HG02678 (cell line): ENCODE data around the gene USP21.

Experiments
- ATAC-seq: cut with Tn5 transposase; IDR thresholded peaks from one replicate; pipeline ENCODE4 v1.9.1; 2021; ENCODE audit warnings: mild to moderate bottlenecking, moderate library complexity; ENCODE audit not compliant: unreplicated experiment

The USP21 gene

DNA sequence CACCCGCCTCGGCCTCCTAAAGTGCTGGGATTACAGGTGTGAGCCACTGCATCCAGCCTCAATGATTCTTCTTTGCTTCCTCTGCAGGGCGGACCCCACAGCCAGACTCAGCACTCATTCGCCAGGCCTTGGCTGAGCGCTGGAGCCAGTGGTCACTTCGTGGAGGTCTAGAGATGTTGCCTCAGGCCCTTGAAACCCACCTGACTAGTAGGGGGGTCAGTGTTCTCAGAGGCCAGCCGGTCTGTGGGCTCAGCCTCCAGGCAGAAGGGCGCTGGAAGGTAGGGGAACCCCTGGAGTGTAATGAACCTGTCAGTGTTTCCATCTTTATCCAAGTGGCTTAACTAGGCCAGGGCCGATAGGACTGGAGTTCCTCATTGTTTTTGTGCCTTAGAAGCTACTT lies 9.6 kb downstream of the USP21 start:
- ATAC-seq, result no peak

DNA sequence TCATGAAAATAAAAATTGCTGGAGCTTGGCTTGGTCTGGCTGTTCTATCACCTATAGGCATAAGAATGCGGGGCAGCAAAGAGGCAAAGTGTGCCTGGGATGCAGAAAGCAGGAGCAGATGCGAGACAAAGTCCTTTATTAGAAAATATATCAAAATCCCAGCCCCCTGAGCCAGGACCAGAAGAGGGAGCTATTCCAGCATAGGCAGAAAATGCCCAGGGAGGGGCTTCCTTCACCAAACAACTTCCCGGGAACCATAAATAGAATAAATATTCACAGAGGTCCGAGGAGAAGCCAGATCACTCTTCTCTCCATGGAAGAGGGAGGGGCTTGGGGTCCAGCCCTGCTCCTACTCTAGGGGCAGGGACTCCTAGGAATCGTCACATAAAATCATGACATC lies 11.9 kb downstream of the USP21 start:
- ATAC-seq, result no peak

DNA sequence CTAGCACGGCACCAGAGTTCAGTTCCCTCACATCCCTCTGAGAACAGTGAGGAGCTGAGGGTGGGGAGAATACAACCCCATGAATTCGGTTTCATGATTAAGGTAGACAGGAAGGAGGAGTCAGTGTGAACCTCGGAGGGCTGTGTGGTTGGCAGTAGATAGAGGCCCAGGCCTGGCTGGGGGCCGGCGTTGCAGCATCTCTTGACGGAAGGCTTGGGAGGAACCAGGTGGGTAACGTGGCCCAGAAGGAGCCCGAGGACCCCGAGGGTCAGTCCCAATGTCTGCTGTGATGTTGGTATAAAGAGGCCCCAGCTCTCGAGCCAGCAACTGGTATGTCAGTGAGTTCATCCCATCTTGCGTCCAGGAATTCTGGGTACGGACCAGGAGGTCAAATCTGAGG lies 12.4 kb downstream of the USP21 start:
- ATAC-seq, result no peak

DNA sequence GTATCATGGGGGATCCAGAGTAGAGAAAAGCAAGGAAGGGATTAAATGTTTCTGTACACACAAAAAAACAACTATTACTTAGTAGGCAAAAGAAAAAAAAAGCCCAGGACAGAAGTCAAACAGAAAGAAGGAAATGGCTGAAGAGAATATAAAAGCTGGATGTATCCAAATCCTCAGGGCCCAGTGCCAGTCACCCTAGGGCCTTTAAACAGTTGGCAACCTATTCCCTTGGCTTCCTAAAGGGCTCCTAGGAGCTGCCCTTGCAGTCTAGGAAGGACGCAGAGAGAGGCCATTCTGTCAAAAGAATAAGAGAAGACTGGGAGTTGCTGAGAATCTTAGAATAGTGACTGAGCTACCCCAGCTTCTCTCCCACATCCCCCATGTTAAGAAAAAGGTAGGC lies 13.0 kb downstream of the USP21 start:
- no peak for ATAC-seq

DNA sequence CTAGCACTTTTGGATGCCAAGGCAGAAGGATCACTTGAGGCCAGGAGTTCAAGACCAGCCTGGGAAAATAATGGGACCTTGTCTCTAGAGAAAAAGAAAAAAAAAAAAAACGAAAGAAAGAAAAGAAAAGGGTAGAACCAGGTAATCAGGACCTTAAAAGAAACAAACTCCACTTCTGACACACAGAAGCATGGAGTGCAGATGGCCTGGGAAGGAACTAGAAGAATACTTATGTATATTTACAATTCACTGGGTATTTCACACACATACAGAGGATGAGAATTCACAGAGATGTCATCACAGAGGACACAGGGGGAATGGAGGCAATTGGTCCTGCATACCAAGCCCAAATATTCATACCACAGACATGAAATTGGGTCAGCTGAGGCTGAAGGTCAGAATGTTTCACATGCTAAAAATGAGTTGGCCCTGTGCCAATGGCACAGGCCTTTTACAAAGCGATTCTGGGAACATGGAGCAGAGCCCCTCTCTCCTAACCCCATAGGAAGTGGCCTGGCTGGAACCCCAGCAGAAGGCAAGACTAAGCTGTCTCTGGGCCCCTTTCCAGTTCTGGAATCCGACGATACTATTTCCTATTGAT lies 13.6 kb downstream of the USP21 start:
- ATAC-seq, result no peak

DNA sequence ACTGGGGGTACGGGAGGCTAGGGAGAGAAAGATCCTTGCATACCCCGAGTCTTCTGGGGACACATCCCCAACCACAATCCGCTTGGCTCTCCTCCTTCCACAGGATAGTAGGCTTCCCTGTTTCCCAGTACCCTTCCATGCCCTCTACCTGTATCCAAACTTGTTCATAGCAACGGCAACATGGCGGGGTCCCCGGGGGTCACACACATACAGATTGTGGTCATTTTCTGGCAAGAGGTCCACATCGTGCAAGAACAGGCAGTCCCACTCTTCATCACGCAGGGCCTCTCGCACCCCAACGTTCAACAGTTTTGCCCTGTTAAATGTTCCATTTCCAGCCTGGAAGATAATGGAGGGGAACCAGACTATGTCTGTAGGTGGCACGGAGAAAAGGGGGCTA lies 14.4 kb downstream of the USP21 start:
- no peak for ATAC-seq

DNA sequence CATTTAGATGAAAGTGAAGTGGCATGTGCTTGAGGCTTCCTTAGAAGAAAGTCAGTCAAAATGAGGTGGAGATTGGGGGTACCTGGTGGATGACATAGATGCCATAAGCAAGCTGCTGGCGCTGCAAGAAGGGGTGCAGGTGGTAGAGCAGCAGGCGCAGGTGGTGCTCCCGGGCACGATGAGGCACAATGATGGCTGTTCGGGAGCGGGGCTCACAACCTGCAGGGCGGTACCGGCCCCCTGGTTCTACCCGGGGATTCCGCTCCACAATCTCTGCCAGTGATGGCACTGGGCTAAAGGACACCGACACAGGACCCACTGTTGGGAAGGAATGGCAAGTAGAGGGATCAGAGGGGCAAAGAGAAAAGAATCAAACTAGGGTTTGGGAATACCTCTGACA lies 15.6 kb downstream of the USP21 start:
- ATAC-seq, result no peak

DNA sequence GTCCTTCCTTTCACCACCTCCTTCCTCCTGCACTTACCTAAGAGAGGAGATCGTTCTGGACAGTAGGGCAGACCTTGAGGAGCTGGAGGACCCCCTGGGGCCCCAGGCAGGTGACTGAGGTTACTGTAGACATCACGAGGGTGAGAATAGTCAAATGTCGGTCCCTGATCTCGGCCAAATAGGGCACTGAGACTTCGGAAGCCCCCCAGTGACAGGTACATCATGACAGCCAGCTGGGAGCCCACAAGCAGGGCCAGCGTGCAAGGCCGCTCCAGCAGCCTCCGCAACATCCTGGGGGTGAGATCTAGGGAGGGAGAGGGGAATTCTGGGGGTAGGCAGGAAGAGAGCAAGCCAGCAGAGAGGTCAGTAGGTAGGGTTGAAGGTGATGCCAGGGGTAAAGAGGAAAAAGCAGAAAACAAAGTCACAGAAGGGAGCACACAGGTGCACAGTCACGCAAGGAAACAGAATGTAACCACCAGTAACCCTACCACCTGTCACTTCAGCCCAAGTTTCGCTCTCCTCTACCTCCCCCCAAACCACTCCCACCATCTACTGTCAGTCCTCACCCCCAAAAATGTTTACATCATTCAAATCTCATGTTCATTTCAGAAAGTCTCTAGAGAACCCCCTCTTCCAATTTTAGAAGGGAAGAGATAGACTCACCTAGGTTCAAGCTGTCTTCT lies 16.6 kb downstream of the USP21 start:
- peak; percentile 33 for ATAC-seq

DNA sequence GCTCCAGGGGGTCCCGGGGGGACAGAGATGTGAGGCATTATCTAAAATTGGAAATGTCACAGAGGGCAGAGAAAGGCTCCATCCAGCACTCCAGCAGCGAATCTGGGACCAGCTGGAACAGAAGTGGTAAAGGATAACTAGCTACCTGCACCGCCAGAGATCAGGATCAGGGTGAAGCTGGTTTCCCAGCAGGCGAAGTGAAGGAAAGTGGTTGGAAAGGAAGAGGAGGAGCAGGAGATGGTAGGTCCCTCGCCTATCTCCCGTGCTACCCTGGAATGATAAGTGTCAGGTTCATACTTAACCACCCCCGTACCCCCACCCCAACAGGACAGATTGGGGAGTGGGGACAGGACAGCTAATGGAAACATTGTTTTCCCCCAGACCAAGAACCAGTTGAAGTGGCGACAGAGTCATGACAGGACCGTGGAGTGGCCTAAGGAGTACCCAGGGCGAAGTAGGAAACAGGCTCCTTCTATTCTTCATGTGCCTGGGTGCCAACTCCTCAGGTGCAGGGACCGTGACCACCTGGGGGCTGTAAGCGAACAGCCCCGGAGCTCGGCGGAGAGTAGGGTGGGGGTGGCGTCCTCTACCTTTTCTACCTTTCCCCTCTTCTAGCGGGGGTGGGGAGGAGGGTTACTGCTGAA lies 17.3 kb downstream of the USP21 start:
- ATAC-seq, result no peak

DNA sequence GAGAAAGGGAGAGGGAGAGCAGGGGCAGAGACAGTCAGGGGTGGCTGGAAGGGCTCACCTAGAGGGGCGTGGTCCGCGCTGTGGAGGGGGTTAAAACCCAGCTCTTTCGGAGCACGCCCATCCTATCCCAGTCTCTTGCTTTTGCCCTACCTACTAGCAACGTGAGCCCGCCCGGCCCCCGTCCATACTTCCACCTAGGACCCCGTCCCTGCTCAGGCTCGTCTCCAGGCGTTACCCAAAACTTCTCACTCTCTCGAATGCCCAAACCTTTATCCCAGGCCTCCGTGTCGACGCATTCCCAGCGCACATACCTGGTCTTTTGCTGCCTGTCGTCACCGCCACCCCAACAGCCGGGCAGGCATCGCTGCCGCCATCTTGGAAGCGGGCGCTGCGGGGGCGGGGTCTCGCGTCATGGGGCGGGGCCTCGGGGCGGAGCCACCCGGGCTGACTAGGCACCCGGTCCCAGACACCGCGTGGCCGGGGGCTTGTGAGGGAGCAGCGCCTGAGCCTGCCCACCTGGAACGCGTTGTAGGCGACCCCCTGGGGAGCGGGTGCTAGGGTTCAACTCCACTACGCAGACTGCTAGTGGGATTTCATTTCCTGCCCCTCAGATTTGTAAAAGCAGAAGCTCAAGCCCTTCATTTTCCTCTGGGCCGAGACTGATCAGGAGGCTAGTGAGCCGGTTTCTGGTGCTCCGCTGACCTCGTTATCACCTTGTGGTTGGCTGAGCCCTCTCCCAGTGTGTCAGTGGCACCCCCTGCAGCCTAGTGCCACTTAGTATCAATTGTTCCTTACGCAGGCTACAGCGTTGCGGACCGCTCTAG lies 18.0 kb downstream of the USP21 start, which contains the start of gene B4GALT3:
Gene B4GALT3, minus strand, starts transcription at position 396 of the 824 bp plus-strand sequence. CDS start 1,447 bp downstream, outside the sequence.
- peak; percentile 85 for ATAC-seq

DNA sequence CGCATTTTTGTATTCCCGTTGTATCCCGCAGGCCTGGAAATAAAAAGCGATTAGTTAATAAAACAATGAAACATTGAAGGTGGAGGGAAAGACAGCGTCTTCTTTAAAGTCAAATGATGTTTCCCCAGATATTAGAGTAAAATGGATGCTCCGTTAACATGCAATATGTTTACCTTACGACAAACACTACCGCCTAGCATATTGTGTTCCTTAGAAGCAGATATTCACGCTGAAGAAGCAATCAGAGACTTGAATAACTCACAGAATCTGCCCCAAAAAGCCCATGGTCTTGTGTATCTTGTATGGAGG lies 18.6 kb downstream of the USP21 start:
- no peak for ATAC-seq

DNA sequence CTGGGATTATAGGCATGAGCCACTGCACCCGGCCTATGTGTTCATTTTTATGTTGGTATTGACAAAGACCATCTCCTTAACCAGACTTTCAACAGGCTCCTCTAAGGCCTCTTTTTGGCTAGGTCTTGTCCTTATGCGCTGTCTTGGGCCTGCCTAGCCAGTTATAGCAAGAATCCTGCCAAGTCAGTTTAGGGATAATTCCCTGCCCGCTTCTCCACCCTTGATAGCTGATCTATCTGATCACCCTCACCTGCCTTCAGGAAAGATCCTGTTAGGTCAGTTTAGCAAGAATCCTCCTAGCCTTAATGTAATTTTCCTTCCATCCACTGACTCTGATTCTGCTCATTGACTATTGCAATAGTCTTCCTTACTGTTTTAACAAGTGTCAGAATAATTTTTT lies 20.4 kb downstream of the USP21 start:
- no peak for ATAC-seq

DNA sequence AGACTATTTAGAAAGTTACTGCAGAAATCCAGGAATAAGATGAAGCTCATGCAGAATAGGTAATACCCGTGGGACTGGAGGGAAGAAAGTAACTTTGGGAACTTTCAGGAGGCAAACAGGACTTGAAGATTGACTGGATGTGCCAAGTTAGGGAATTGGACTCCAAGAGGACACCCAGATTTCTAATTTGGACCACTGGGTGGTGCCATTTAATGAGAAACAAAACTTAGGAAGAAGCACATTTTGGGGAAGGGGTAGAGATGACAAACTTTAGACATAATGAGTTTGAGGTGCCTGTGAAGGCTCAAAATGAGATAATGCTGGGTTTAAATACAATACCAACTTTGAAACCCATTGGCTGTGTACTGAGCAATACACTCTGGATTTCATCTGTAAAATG lies 21.3 kb downstream of the USP21 start:
- ATAC-seq, result no peak

DNA sequence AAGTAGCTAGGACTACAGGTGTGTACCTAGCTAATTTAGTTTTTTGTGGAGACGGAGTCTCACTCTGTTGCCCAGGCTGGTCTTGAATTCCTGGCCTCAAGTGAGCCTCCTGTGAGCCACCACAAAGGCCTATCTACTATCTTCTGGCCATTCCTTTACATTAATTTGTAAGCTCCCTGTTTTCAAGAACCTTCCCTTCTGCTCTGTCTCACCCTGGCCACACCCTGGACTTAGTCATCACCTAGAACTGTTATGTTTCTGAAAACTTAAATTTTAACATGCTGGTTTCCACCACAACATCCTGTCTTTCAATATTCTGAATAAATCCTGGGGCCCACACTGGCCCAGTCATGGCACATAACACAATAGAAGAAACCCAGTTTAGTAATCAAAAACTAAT lies 22.9 kb downstream of the USP21 start:
- peak; percentile 48 for ATAC-seq

DNA sequence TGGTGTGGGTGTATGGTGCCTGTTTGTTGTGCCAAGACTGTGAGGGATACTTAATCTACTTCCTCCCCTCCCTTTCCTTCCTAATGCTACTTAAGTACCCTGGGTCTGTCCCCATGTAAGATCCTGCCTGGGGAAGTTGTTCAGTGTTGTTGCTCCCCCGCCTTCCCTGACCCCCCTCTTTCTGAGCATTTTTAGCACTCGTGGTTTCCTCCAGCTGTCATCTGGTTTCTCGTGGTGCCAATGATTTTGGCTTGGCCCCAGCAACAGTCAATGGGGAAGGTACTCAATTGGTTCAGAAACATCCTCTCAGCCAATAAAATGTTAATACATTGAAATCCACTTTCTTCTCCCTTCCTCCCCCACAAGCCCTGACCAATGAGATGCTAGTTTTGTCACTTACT lies 26.0 kb downstream of the USP21 start:
- peak; percentile 74 for ATAC-seq

DNA sequence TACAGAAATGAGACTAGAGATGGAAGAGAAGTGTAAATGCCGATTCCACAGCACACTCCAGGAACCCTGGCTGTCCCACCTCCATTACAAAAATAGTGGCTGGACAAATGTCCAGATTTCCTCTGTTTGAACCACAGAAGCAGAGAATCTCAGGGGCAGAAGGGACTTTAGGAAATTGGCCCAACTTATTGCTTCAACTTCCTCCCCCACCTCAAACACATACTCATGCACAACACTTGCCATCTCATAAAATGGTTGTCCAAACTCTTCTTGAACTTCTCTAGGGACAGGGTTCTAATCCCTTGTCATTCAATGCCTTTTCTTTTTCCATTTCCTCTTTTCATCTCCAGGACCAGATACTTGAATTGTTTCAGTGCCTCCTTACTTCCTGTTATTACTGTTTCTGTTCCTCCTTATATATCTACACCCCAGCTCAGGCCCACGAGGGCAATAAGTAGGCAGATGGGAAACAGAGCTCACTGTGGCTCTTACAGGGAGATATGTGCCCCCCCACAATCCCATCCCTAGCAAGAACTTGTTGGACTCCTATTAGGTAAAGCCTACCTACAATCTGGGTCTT lies 26.5 kb downstream of the USP21 start:
- peak; percentile 28 for ATAC-seq

DNA sequence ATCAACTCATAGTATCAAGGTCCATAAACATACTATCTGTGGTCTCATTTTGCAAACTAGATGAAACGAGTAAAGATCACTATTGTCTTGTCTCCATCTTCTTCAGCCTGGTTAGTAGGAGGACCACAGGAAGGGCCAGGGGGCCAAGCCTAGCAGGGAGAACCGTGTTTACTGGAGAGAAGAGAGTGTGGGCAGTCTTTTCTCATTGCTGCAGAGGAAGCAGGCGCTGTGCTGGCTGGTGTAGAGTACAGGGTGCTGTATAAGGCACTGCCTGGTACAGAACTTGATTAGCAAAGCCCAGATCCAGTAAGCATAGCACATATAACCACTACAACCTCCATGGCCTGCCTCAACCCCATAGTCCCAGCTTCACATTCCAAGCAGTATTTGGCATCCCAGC lies 28.0 kb downstream of the USP21 start:
- no peak for ATAC-seq

DNA sequence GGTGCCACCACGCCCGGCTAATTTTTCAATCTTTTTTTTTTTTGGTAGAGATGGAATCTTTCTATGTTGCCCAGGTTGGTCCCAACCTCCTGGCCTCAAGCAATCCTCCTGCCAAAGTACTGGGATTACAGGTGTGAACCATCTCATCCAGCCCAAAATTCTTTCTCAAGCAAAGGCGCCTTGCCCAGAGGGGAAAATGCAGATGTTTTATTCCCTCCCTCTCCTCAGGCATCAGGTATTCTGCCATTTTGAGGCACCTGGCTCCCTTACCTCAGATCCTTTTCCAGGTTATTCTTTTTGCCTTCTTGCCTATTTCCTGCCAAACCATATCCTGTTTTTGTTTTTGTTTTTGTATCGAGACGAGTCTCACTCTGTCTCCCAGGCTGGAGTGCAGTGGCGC lies 29.1 kb downstream of the USP21 start:
- no peak for ATAC-seq

DNA sequence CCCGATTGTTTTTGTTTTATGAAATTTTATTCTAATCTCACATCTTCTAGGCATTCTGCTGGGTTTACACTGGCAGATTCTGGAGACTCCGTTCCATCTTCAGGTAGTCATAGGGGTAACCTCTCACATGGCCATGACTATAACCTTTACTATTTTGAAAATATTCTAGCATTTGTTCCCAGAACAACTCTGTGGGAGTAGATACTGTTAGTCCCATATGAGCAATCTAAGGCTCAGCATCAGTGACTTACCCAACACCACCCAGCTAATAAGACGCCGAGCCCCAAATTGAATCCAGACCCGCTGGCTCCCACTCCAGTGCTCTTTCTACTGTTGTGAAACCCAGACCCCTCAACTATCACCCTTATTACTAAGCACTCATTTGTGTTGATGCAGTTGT lies 29.7 kb downstream of the USP21 start:
- no peak for ATAC-seq

DNA sequence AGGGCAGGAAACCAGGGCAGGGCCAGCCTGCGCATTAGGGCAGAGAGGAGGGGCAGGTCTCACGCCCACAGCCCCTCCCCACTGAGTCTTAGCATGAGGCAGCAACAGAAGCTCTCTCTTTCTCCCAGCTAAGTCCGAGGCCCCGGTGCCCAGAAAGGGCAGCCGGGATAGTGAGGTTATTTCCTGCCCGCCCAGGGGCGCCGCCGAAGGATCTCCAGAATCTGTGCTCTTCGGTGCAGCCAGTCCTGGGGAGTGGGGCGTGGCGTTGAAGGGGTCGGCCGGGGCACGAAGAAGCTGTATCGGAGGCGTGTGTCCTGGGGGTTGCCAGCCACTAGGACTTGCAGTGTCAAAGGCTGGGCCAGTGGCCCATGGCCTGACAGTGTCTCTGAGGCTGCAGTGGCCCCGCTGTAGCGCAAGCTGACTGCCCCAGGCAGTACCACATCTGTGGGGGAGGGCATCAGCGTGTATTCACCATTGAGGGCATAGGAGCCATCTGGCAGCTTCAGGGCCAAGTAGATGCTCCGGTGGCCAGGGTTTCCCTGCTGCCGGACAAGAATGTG lies 31.7 kb downstream of the USP21 start:
- no peak for ATAC-seq

DNA sequence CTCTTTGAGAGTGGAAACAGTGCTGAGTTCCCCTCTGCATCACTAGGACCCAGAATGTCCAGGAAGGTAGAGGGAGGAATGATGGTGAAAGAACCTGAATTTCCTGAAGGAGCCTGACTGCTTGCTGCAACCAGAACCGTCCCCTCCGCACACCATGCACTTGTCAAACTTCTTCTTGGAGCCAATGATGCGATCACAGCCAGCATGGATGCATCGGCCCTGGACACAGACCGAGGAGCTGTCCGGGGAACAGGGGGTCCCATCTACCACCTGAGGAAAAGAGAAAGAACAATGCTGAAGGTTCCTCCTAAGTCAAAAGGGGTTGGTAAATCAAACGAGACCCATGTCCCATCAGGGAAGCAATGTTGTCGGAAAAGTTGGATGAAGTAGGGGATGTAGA lies 32.7 kb downstream of the USP21 start:
- ATAC-seq, result no peak
